MM.1S (cell line): Measurements from ENCODE around the gene SEMA4A.

Experiments used
- EZH2 ChIP-seq: fragments of 300-600 bp; sonication (generic); optimal IDR thresholded peaks from 2 replicates; pipeline ENCODE3; 2017; ENCODE audit warnings: low read depth, mild to moderate bottlenecking, antibody characterized with exemption, low read length, mixed read lengths
- EZH2phosphoT487 ChIP-seq: fragments of 300-600 bp; sonication (generic); IDR thresholded peaks from 2 replicates; pipeline ENCODE4 v1.6.1; 2018; ENCODE audit warnings: antibody characterized with exemption, low read length
- TF ChIP-seq, protein P1 (sequence below): fragments of 300-600 bp; sonication (generic); IDR thresholded peaks from 2 replicates; pipeline ENCODE4 v1.5.1; 2016; ENCODE audit warnings: antibody characterized with exemption, low read length, mixed read lengths

DNA sequence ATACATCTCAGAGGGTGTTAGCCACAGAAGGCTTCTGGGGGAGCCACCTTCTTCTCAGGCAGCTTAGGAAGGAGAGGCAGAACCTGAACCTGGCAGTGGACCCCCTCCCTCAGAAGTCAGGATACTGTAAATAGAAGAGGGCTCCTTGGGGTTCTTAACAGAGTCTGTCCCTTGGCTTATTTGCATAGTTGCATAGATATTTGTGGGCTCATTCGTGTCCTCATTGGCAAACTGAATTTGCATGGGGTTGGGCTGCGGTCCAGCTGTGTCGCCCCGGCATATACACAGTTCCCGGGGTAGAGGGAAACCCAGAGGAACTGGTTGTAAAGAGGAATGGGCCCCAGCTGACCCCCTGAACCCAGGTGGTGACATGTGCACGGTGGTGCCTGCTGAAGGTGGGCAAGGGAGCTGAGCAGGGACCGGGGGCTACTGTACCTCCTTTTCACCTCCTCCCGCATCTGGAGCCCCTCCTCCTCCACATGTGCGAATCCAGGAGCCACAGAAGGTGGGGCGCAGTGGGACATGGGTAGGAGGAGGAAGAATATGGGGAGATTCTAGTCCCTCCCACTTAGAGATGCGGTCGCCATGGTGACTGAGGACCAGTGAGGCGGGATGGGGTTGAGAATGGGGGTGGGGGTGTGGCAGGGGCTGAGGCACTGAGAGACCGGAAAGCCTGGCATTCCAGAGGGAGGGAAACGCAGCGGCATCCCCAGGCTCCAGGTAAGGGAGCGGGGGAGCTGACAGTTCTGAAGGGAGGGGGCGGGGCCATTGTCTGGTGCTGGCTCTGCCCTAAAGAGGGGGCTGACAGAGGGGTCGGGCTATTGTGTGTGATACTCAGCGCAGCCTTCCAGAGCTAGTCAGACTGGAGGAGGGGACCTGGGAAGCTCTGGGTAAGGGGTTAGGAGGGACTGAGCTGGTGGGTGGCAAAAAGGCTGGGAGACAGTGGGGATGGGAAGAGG, 3.7 kb upstream of the SEMA4A start:
- TF ChIP-seq, protein P1, sequence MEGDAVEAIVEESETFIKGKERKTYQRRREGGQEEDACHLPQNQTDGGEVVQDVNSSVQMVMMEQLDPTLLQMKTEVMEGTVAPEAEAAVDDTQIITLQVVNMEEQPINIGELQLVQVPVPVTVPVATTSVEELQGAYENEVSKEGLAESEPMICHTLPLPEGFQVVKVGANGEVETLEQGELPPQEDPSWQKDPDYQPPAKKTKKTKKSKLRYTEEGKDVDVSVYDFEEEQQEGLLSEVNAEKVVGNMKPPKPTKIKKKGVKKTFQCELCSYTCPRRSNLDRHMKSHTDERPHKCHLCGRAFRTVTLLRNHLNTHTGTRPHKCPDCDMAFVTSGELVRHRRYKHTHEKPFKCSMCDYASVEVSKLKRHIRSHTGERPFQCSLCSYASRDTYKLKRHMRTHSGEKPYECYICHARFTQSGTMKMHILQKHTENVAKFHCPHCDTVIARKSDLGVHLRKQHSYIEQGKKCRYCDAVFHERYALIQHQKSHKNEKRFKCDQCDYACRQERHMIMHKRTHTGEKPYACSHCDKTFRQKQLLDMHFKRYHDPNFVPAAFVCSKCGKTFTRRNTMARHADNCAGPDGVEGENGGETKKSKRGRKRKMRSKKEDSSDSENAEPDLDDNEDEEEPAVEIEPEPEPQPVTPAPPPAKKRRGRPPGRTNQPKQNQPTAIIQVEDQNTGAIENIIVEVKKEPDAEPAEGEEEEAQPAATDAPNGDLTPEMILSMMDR = no peak
- no peak for TF ChIP-seq EZH2phosphoT487
- no peak for TF ChIP-seq EZH2
